LNCaP clone FGC (cell line): ENCODE results near the gene STPG3.
A peak's percentile ranks its signal among the peaks of the same experiment; 100 is the strongest.

Source experiments
- DNase-seq: peaks from one replicate; pipeline ENCODE4 v3.0.0-alpha.2; 2011; ENCODE audit warnings: low read depth
- H3K4me3 ChIP-seq: 2 replicates; pipeline ENCODE4 v1.5.1; 2011; ENCODE audit warnings: mild to moderate bottlenecking, low read depth, low read length, control low read depth
- CTCF ChIP-seq: IDR thresholded peaks from 2 replicates; pipeline ENCODE4 v1.5.1; 2012; ENCODE audit warnings: mild to moderate bottlenecking; ENCODE audit not compliant: control insufficient read depth, insufficient read depth; ENCODE audit errors: extremely low read depth

STPG3 gene

GRCh38 chr9:137227054-137227852 is 23.8 kb upstream of the STPG3 start, which contains the start of gene RNF224:
TSS of gene RNF224 (plus strand) at chr9:137227502. CDS start at chr9:137228336, 834 bp downstream.
- DNase-seq: peak; percentile 83
- H3K4me3 ChIP-seq: peak within 1 kb of the TSS; percentile 34
- peak; percentile 87 for TF ChIP-seq CTCF

GRCh38 chr9:137227853-137228505 is 23.1 kb upstream of the STPG3 start:
- no peak overlapping the region for H3K4me3 ChIP-seq
- DNase-seq: no peak
- no peak for TF ChIP-seq CTCF

- DNase-seq: no peak
- no peak overlapping the region for H3K4me3 ChIP-seq
- TF ChIP-seq CTCF: no peak
Observed at GRCh38 chr9:137228506-137228967, 22.5 kb upstream of the STPG3 start.

DNA sequence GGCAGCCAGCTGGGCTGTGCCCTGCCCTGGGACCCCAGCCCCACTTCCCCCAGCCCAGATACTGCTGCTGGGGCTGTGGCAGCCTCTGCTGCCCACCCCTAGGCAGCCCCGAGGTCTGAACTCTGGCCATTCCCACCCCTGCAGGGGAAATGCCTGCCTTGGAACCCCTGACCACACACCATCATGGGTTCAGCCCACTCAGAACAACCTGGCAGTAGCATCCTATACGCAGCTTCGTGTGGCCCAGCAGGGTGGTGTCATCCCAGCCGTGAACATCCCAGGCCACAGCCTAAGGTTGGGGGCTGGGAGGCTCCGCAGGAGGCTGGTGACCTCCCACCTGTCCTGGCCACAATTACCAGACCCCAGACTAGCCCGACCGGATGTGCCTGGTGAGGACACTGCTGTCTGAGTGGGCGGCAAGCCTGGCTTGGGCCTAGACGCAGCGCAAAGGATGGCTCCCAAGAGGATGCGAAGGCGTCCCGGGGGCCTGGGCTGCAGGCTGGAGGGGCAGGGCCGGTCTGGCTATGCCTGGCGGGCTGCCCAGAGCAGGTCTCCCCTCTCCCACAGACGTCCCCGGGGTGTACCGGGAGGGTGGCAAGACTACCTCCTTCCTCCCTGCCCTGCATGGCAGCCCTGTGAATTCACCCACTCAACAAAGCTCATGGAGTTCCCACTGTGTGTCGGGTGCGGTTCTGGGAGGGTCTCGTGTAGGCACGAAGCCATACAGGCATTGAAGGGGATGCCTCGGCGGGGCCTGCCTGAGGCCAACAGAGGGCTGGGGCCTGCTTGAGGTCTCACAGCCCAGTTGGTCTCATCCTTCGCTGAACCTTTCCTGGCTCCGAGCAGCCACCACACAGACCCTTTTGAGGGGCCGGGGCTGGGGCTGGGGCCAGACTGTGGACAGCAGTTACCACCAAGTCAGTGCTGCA is 21.9 kb upstream of the STPG3 start:
- DNase-seq: no peak
- no peak overlapping the region for H3K4me3 ChIP-seq
- no peak for TF ChIP-seq CTCF

DNA sequence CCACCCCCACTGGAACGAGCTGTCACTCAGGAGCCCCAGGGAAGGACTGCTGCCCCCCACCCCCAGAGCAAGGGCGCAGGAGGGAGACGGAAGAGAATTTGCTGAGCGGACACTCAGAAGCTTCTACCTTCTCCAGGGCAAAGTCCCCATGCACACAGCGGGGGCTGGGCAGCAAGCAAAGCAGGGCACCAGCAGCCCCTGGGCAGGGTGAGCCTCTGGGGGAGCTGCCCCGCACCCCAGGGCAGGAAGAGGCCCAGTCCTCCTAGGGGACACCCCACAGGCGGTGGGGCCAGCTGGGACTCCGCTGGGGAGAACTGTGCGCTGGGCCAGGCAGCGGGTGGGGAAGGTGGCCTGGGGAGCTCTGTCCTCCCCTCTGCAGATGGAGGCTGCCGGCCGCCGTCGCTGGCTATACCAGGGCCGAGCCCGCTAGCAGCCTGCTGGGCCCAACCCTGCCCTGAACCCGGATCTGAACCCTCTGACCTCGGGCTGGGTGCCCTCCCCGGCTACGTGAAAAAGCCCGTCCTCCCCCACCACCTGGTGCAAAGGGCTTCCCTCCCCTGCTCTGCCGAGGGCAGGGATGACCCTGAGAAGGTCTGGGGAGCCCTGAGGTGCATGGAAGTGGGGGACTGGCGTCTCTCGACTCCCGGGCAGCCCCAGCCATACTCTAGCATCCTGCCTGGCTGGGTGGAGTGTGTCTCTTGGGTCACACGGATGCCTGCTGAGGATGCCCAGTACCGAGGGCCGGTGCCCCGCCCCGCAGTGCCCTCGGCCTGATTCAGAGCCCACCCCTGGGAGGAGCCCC is 21.0 kb upstream of the STPG3 start:
- DNase-seq: no peak
- TF ChIP-seq CTCF: no peak
- no peak overlapping the region for H3K4me3 ChIP-seq
